GM12878 (cell line): ENCODE results near the gene HACD3. TPM values are rescaled to one million over a fixed set of nuclear protein-coding genes. Genes with fewer than 3 reads are reported as not detected.

Source experiments
- ATAC-seq: fragments of 200-7000 bp; cut with Tn5 transposase; 3 replicates; pipeline ENCODE4 v1.9.1; 2020; ENCODE audit warnings: mild to moderate bottlenecking, moderate library complexity
- BruUV-seq: library from RNA; stranded (reverse); fragments of 400-500 nt; replicated peaks from 2 replicates; lab custom pipeline; 2021; lab: Mats Ljungman, UMichigan
- CTCF ChIA-PET: fragments of 300-600 bp; sonication (Branson Sonifier 250); formaldehyde crosslinking; extraction: SDS; loops from one replicate; lab custom pipeline; 2021; ENCODE audit warnings: inconsistent platforms; lab: Yijun Ruan, JAX
- POLR2A ChIA-PET: fragments of 350-600 bp; formaldehyde crosslinking; extraction: SDS; loops from one replicate; lab custom pipeline; 2021; ENCODE audit warnings: inconsistent platforms; lab: Charles Lee
- RAD21 ChIA-PET: fragments of 300-600 bp; sonication (Branson Sonifier 250); formaldehyde crosslinking; loops from one replicate; lab custom pipeline; 2023; ENCODE audit warnings: antibody characterized with exemption; ENCODE audit not compliant: unreplicated experiment; lab: Charles Lee
- SMC1A ChIA-PET: fragments of 300-600 bp; sonication (Branson Sonifier 250); formaldehyde crosslinking; loops from one replicate; lab custom pipeline; 2023; ENCODE audit not compliant: unreplicated experiment, uncharacterized antibody; lab: Charles Lee
- DNase-seq: peaks from one replicate; pipeline ENCODE4 v3.0.0-alpha.2; 2011; ENCODE audit warnings: low read depth, low spot score
- FAIRE-seq: peaks from 3 replicates; lab custom pipeline; 2011; peaks lifted over from hg19 to GRCh38; lab: Jason Lieb, UNC
- H2AFZ ChIP-seq: 2 replicates; pipeline ENCODE4 v1.6.0; 2011; ENCODE audit warnings: low read depth, low read length, control low read depth; ENCODE audit not compliant: control insufficient read depth
- H3K27ac ChIP-seq: 2 replicates; pipeline ENCODE4 v1.5.1; 2011; ENCODE audit warnings: control low read depth; ENCODE audit not compliant: control insufficient read depth, insufficient read depth
- H3K27me3 ChIP-seq, 2 experiments: replicated peaks in 1 of 2; 2 replicates each; pipeline versions ENCODE4 v1.6.0 to v1.6.1; 2011; ENCODE audit warnings: low read length in 1 of 2; ENCODE audit not compliant: control insufficient read depth in 2 of 2, insufficient read depth in 2 of 2
- H3K36me3 ChIP-seq, 2 experiments: 2 replicates each; pipeline ENCODE4 v1.5.1; 2011; ENCODE audit warnings: low read length in 1 of 2; ENCODE audit not compliant: control insufficient read depth in 2 of 2, insufficient read depth in 2 of 2
- H3K4me1 ChIP-seq: 2 replicates; pipeline ENCODE4 v1.6.1; 2011; ENCODE audit warnings: mild to moderate bottlenecking, low read length, moderate library complexity, mixed read lengths; ENCODE audit not compliant: control insufficient read depth, insufficient read depth
- H3K4me2 ChIP-seq: 2 replicates; pipeline ENCODE4 v1.6.0; 2011; ENCODE audit warnings: control low read depth; ENCODE audit not compliant: control insufficient read depth, insufficient read depth
- H3K4me3 ChIP-seq: fragments of 200-600 bp; sonication (generic); 2 replicates; pipeline ENCODE4 v1.5.1; 2016
- H3K79me2 ChIP-seq: 2 replicates; pipeline ENCODE4 v1.6.0; 2011; ENCODE audit warnings: low read length; ENCODE audit not compliant: control insufficient read depth, insufficient read depth
- H3K9ac ChIP-seq: 2 replicates; pipeline ENCODE4 v1.8.0; 2011; ENCODE audit warnings: low read length, control low read depth, mixed read lengths; ENCODE audit not compliant: control insufficient read depth, insufficient read depth
- H3K9me3 ChIP-seq: replicated peaks from 3 replicates; pipeline ENCODE4 v1.5.1; 2011; ENCODE audit warnings: mild to moderate bottlenecking, low read length; ENCODE audit not compliant: control insufficient read depth, insufficient read depth
- H4K20me1 ChIP-seq: 2 replicates; pipeline ENCODE4 v1.6.0; 2011; ENCODE audit not compliant: control insufficient read depth, insufficient read depth
- CBX3 ChIP-seq: fragments of 200-600 bp; sonication (generic); IDR thresholded peaks from 2 replicates; pipeline ENCODE4 v1.6.1; 2016; ENCODE audit warnings: low read depth, borderline replicate concordance
- DPF2 ChIP-seq: fragments of 450-650 bp; IDR thresholded peaks from 2 replicates; pipeline ENCODE4 v1.6.1; 2017; ENCODE audit warnings: mild to moderate bottlenecking
- FOS ChIP-seq: IDR thresholded peaks from 3 replicates; pipeline ENCODE4 v1.6.1; 2011; ENCODE audit warnings: borderline replicate concordance; ENCODE audit not compliant: insufficient read length; ENCODE audit errors: extremely low read depth
- MLLT1 ChIP-seq: fragments of 450-650 bp; IDR thresholded peaks from 2 replicates; pipeline ENCODE4 v1.6.1; 2016; ENCODE audit warnings: mild to moderate bottlenecking
- MYB ChIP-seq: fragments of 150-350 bp; IDR thresholded peaks from 2 replicates; pipeline ENCODE4 v1.6.1; 2014; ENCODE audit warnings: mild to moderate bottlenecking, low read depth, low read length, borderline replicate concordance
- PAX5 ChIP-seq: IDR thresholded peaks from 2 replicates; pipeline ENCODE4 v1.6.1; 2011; ENCODE audit warnings: low read depth, low read length, borderline replicate concordance
- PBX3 ChIP-seq: IDR thresholded peaks from 2 replicates; pipeline ENCODE4 v1.6.1; 2011; ENCODE audit warnings: mild to moderate bottlenecking, low read depth, low read length, moderate library complexity; ENCODE audit not compliant: insufficient replicate concordance
- RAD51 ChIP-seq: fragments of 450-650 bp; IDR thresholded peaks from 2 replicates; pipeline ENCODE4 v1.6.1; 2016; ENCODE audit warnings: moderate library complexity, mild to moderate bottlenecking, inconsistent platforms
- RBBP5 ChIP-seq: fragments of 200-600 bp; sonication (generic); conservative IDR thresholded peaks from 2 replicates; pipeline ENCODE4 v1.6.1; 2016
- SMAD1 ChIP-seq: fragments of 450-650 bp; IDR thresholded peaks from 2 replicates; pipeline ENCODE4 v1.6.1; 2018; ENCODE audit warnings: mild to moderate bottlenecking, low read depth; ENCODE audit not compliant: partially characterized antibody
- WRNIP1 ChIP-seq: IDR thresholded peaks from 2 replicates; pipeline ENCODE4 v1.6.1; 2011; ENCODE audit warnings: low read depth, low read length, improper control_type of control experiment, borderline replicate concordance
- WGBS: methylation state at CpG from one replicate; pipeline ENCODE4 v1.1.6; 2016; ENCODE audit warnings: low lambda C conversion rate; ENCODE audit not compliant: insufficient replicate concordance, insufficient coverage; ENCODE audit errors: missing lambda C conversion rate; 5-methylcytosine and 5-hydroxymethylcytosine counted together
- in situ Hi-C: fragments of 300-500 bp; cut with MboI; formaldehyde crosslinking; loops from 9 replicates; pipeline ENCODE4 v1.14.3; 2018; ENCODE audit warnings: mixed read lengths
- intact Hi-C: fragments of 100-400 bp; cut with micrococcal nuclease; formaldehyde crosslinking; loops from one replicate; pipeline ENCODE4 v1.14.2; 2022; ENCODE audit not compliant: unreplicated experiment
- polyA plus RNA-seq, 11 experiments: library from polyadenylated mRNA; depleted of rRNA in 4 of 11; unstranded in 6 of 11; stranded (reverse) in 5 of 11; fragments of >200 nt; fragmentation: Nextera tagmentation in 4 of 11; fragmentation: Illumina TruSeq in 1 of 11; extraction: Ambion mirVana in 4 of 11; extraction: Trizol in 1 of 11; gene quantifications; 1 replicate in 1 of 11; 2 replicates in 10 of 11; pipeline versions ENCODE4 v1.2.1 to v1.2.3, GENCODE V29; 2011 to 2016; ENCODE audit warnings: inconsistent platforms in 2 of 11, missing spikeins in 2 of 11, low read depth in 1 of 11
- total RNA-seq, 4 experiments: library from RNA; depleted of rRNA in 3 of 4; stranded (reverse); fragments of >200 nt in 3 of 4; fragmentation: Illumina TruSeq in 1 of 4; extraction: Trizol in 1 of 4; gene quantifications; 2 replicates each; pipeline versions ENCODE4 v1.2.1 to v1.2.3, GENCODE V29; 2013 to 2021
- TF ChIP-seq, protein P1 (sequence below): fragments of 450-650 bp; conservative IDR thresholded peaks from 2 replicates; pipeline ENCODE4 v1.6.1; 2017; ENCODE audit warnings: mild to moderate bottlenecking, moderate library complexity

The HACD3 gene
- total and polyA plus RNA-seq, 10 of the 15 experiments (the other 5 are each of a cell fraction or from before 2014, with no cell fraction given), result 25.9 to 75.8 (median 48.3) TPM

GRCh38 chr15:65559941-65560340, 29.7 kb downstream of the HACD3 start:
- DNase-seq (no peak), FAIRE-seq (no peak), ATAC-seq (no peak)
- Histone ChIP-seq H3K36me3 (peaks cover 7 to 17% of the 10 kb centered on the region in 2 experiments), H3K9me3 (no peaks in the 10 kb centered on the region; the same call in 2 of the 3 replicates), H3K79me2 (no peaks in the 10 kb centered on the region), H4K20me1 (no peaks in the 10 kb centered on the region), H3K27ac (no peak overlapping the region), H2AFZ (no peak overlapping the region), H3K4me2 (no peak overlapping the region), H3K4me3 (no peak overlapping the region), H3K9ac (no peak overlapping the region), H3K4me1 (no peaks in the 10 kb centered on the region)
- SMC1A ChIA-PET, result interaction anchor here (0.6 to 1.7 kb wide), 3 partner anchors 36 to 715 kb away, joined by 3 to 4 read pairs (median 4); no protein-coding TSS in a partner anchor
- POLR2A ChIA-PET, result interaction anchor here (0.7 kb wide), 1 partner anchor 255 kb away, joined by 5 read pairs; no protein-coding TSS in a partner anchor
- no TSS peak for BruUV-seq
- RAD21 ChIA-PET, result interaction anchor here (0.7 kb wide), 1 partner anchor 367 kb away, joined by 4 read pairs; no protein-coding TSS in a partner anchor
- intact Hi-C loops, result no loop called here
- CTCF ChIA-PET, result interaction anchor here (0.6 to 0.8 kb wide), 2 partner anchors 11 to 223 kb away, joined by 3 to 4 read pairs; no protein-coding TSS in a partner anchor
- TF ChIP-seq DPF2 (no peak), PAX5 (no peak)
- TF ChIP-seq, protein P1, sequence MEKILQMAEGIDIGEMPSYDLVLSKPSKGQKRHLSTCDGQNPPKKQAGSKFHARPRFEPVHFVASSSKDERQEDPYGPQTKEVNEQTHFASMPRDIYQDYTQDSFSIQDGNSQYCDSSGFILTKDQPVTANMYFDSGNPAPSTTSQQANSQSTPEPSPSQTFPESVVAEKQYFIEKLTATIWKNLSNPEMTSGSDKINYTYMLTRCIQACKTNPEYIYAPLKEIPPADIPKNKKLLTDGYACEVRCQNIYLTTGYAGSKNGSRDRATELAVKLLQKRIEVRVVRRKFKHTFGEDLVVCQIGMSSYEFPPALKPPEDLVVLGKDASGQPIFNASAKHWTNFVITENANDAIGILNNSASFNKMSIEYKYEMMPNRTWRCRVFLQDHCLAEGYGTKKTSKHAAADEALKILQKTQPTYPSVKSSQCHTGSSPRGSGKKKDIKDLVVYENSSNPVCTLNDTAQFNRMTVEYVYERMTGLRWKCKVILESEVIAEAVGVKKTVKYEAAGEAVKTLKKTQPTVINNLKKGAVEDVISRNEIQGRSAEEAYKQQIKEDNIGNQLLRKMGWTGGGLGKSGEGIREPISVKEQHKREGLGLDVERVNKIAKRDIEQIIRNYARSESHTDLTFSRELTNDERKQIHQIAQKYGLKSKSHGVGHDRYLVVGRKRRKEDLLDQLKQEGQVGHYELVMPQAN, result no peak
- TF ChIP-seq, all 136 proteins: peak for 0
- H3K27me3 ChIP-seq, result no peaks in the 10 kb centered on the region
- in situ Hi-C loops, result no loop called here

GRCh38 chr15:65561934-65562333, 31.7 kb downstream of the HACD3 start:
- intact Hi-C loops, result no loop called here
- POLR2A ChIA-PET, result no interaction called here
- in situ Hi-C loops, result no loop called here
- no peak for TF ChIP-seq PBX3
- no peak for TF ChIP-seq WRNIP1
- TF ChIP-seq RBBP5, result no peak
- no peak for TF ChIP-seq SMAD1
- TF ChIP-seq FOS, result no peak
- TF ChIP-seq MLLT1, result no peak
- TF ChIP-seq MYB, result no peak
- TF ChIP-seq RAD51, result no peak
- TF ChIP-seq CBX3, result no peak

More at GRCh38 chr15:65561934-65562333, 31.7 kb downstream of the HACD3 start:
- DNase-seq (no peak), ATAC-seq (no peak), FAIRE-seq (no peak)
- ChIA-PET RAD21 (no interaction called here), CTCF (interaction anchor here (1.0 kb wide), 1 partner anchor 33 kb away, joined by 3 read pairs; no protein-coding TSS in a partner anchor), SMC1A (interaction anchor here (1.1 kb wide), 1 partner anchor 161 kb away, joined by 3 read pairs; no protein-coding TSS in a partner anchor)
- Histone ChIP-seq H3K36me3 (peaks cover 5 to 15% of the 10 kb centered on the region in 2 experiments; a peak in 3 of 4 replicates), H3K79me2 (no peaks in the 10 kb centered on the region), H3K4me3 (no peak overlapping the region), H4K20me1 (no peaks in the 10 kb centered on the region), H3K4me1 (no peaks in the 10 kb centered on the region), H3K4me2 (no peak overlapping the region), H3K9ac (no peak overlapping the region), H3K27me3 (no peaks in the 10 kb centered on the region), H2AFZ (no peak overlapping the region), H3K27ac (no peak overlapping the region), H3K9me3 (no peaks in the 10 kb centered on the region; the same call in 2 of the 3 replicates)
- no TSS peak for BruUV-seq
- WGBS, result 93% methylated on average over 6 of the region's 6 CpGs
